Measurements from ENCODE around the gene KIFC3.
"Not testable (repeated sequence)": the region's sequence is repeated elsewhere in the genome, so short reads cannot be mapped to it uniquely, and the experiment has no call there.

The KIFC3 gene

GRCh38 chr16:57802341-57803133, at the start of gene KIFC3:
Gene KIFC3, minus strand, starts transcription at chr16:57802491. Its CDS starts 4,248 bp downstream, at chr16:57798243.
- H3K27ac Mint-ChIP-seq: peak within 1 kb of the TSS; percentile 89

GRCh38 chr16:57848181-57848580, 45.9 kb upstream of the KIFC3 start:
- DNase-seq (no peak), ATAC-seq (no peak)
- no peaks in the 10 kb centered on the region for H3K36me3 Mint-ChIP-seq (ENCODE audit: low read depth)
- H3K27ac Mint-ChIP-seq: no peak overlapping the region
- H3K27me3 Mint-ChIP-seq: peaks cover 4% of the 10 kb centered on the region
- H3K4me3 Mint-ChIP-seq: no peak overlapping the region
- H3K9me3 Mint-ChIP-seq: no peaks in the 10 kb centered on the region
- no peaks in the 10 kb centered on the region for H3K4me1 Mint-ChIP-seq

More at GRCh38 chr16:57802341-57803133, at the start of gene KIFC3:
- DNase-seq (peak; percentile 80), ATAC-seq (peak; percentile 75)
- H3K4me3 Mint-ChIP-seq: peak within 1 kb of the TSS; percentile 84
- H3K9me3 Mint-ChIP-seq: no peaks in the 10 kb centered on the region
- H3K36me3 Mint-ChIP-seq (ENCODE audit: low read depth): peaks cover 1% of the 10 kb centered on the region
- H3K27me3 Mint-ChIP-seq: peaks cover 41% of the 10 kb centered on the region
- H3K4me1 Mint-ChIP-seq: peaks cover 38% of the 10 kb centered on the region

GRCh38 chr16:57846931-57847330, 44.6 kb upstream of the KIFC3 start:
- H3K36me3 Mint-ChIP-seq (ENCODE audit: low read depth); H3K4me1 Mint-ChIP-seq; DNase-seq; ATAC-seq; H3K9me3 Mint-ChIP-seq; H3K4me3 Mint-ChIP-seq; H3K27ac Mint-ChIP-seq; H3K27me3 Mint-ChIP-seq: not testable (repeated sequence)

- Mint-ChIP-seq H3K4me3 (no peak overlapping the region), H3K9me3 (no peaks in the 10 kb centered on the region), H3K27ac (no peak overlapping the region), H3K4me1 (no peaks in the 10 kb centered on the region), H3K36me3 (ENCODE audit: low read depth) (no peaks in the 10 kb centered on the region), H3K27me3 (peaks cover 1% of the 10 kb centered on the region)
- DNase-seq (no peak), ATAC-seq (no peak)
These were observed 43.9 kb upstream of the KIFC3 start for GRCh38 chr16:57846078-57846697.

GRCh38 chr16:57845115-57845514, 42.8 kb upstream of the KIFC3 start:
- Mint-ChIP-seq H3K27ac (no peak overlapping the region), H3K4me3 (no peak overlapping the region), H3K9me3 (no peaks in the 10 kb centered on the region), H3K36me3 (ENCODE audit: low read depth) (no peaks in the 10 kb centered on the region), H3K4me1 (no peaks in the 10 kb centered on the region), H3K27me3 (peaks cover 1% of the 10 kb centered on the region)
- no peak for DNase-seq
- ATAC-seq: no peak

- Mint-ChIP-seq H3K27me3 (peaks cover 1% of the 10 kb centered on the region), H3K9me3 (no peaks in the 10 kb centered on the region), H3K36me3 (ENCODE audit: low read depth) (no peaks in the 10 kb centered on the region), H3K27ac (no peak overlapping the region), H3K4me1 (no peaks in the 10 kb centered on the region), H3K4me3 (no peak overlapping the region)
- ATAC-seq (no peak), DNase-seq (no peak)
These were observed 42.2 kb upstream of the KIFC3 start for GRCh38 chr16:57844416-57845030.

- H3K36me3 Mint-ChIP-seq (ENCODE audit: low read depth): no peaks in the 10 kb centered on the region
- DNase-seq (no peak), ATAC-seq (no peak)
- no peak overlapping the region for H3K27ac Mint-ChIP-seq
- H3K4me1 Mint-ChIP-seq: no peaks in the 10 kb centered on the region
- H3K4me3 Mint-ChIP-seq: no peak overlapping the region
- H3K27me3 Mint-ChIP-seq: peaks cover 1% of the 10 kb centered on the region
- no peaks in the 10 kb centered on the region for H3K9me3 Mint-ChIP-seq
These were observed 41.1 kb upstream of the KIFC3 start for GRCh38 chr16:57843400-57843799.

- no peak overlapping the region for H3K27ac Mint-ChIP-seq
- no peak overlapping the region for H3K4me3 Mint-ChIP-seq
- peaks cover 1% of the 10 kb centered on the region for H3K27me3 Mint-ChIP-seq
- H3K36me3 Mint-ChIP-seq (ENCODE audit: low read depth): no peaks in the 10 kb centered on the region
- ATAC-seq: no peak
- H3K4me1 Mint-ChIP-seq: no peaks in the 10 kb centered on the region
- no peaks in the 10 kb centered on the region for H3K9me3 Mint-ChIP-seq
- no peak for DNase-seq
These were observed 40.3 kb upstream of the KIFC3 start for GRCh38 chr16:57842601-57843000.

GRCh38 chr16:57840833-57841232, 38.5 kb upstream of the KIFC3 start:
- ATAC-seq: no peak

GRCh38 chr16:57838161-57838560, 35.9 kb upstream of the KIFC3 start:
- no peak overlapping the region for H3K4me3 Mint-ChIP-seq
- H3K27me3 Mint-ChIP-seq: no peaks in the 10 kb centered on the region
- no peak overlapping the region for H3K27ac Mint-ChIP-seq
- DNase-seq: no peak
- H3K9me3 Mint-ChIP-seq: no peaks in the 10 kb centered on the region
- ATAC-seq: no peak
- H3K4me1 Mint-ChIP-seq: no peaks in the 10 kb centered on the region
- H3K36me3 Mint-ChIP-seq (ENCODE audit: low read depth): no peaks in the 10 kb centered on the region

More at GRCh38 chr16:57840833-57841232, 38.5 kb upstream of the KIFC3 start:
- Mint-ChIP-seq H3K27ac (no peak overlapping the region), H3K9me3 (no peaks in the 10 kb centered on the region), H3K4me3 (no peak overlapping the region), H3K4me1 (no peaks in the 10 kb centered on the region), H3K27me3 (no peaks in the 10 kb centered on the region), H3K36me3 (ENCODE audit: low read depth) (no peaks in the 10 kb centered on the region)
- DNase-seq: no peak

- no peak overlapping the region for H3K4me3 Mint-ChIP-seq
- H3K4me1 Mint-ChIP-seq: no peaks in the 10 kb centered on the region
- no peaks in the 10 kb centered on the region for H3K9me3 Mint-ChIP-seq
- no peak overlapping the region for H3K27ac Mint-ChIP-seq
- H3K27me3 Mint-ChIP-seq: no peaks in the 10 kb centered on the region
- ATAC-seq: no peak
- H3K36me3 Mint-ChIP-seq (ENCODE audit: low read depth): no peaks in the 10 kb centered on the region
- no peak for DNase-seq
These were observed 35.2 kb upstream of the KIFC3 start for GRCh38 chr16:57837305-57838125.

- not testable (repeated sequence) for H3K27me3 Mint-ChIP-seq; H3K4me3 Mint-ChIP-seq; H3K36me3 Mint-ChIP-seq (ENCODE audit: low read depth); H3K9me3 Mint-ChIP-seq; DNase-seq; H3K27ac Mint-ChIP-seq; H3K4me1 Mint-ChIP-seq; ATAC-seq
These were observed 33.1 kb upstream of the KIFC3 start for GRCh38 chr16:57835439-57835838.

- Mint-ChIP-seq H3K36me3 (ENCODE audit: low read depth) (no peaks in the 10 kb centered on the region), H3K27me3 (peaks cover 2% of the 10 kb centered on the region), H3K9me3 (no peaks in the 10 kb centered on the region), H3K27ac (no peak overlapping the region), H3K4me1 (no peaks in the 10 kb centered on the region), H3K4me3 (no peak overlapping the region)
- DNase-seq (no peak), ATAC-seq (no peak)
These were observed 32.6 kb upstream of the KIFC3 start for GRCh38 chr16:57834936-57835335.

- no peaks in the 10 kb centered on the region for H3K36me3 Mint-ChIP-seq (ENCODE audit: low read depth)
- no peak overlapping the region for H3K4me3 Mint-ChIP-seq
- no peak for ATAC-seq
- no peaks in the 10 kb centered on the region for H3K9me3 Mint-ChIP-seq
- no peak overlapping the region for H3K27ac Mint-ChIP-seq
- peaks cover 4% of the 10 kb centered on the region for H3K27me3 Mint-ChIP-seq
- H3K4me1 Mint-ChIP-seq: no peaks in the 10 kb centered on the region
- no peak for DNase-seq
These were observed 28.7 kb upstream of the KIFC3 start for GRCh38 chr16:57830890-57831484.

Data from activated naive CD8-positive, alpha-beta T cell treated with anti-CD3 and anti-CD28 coated beads, Interleukin-2, amount 50 U/mL, for 24 hours (primary cell).